CD14-positive monocyte (primary cell): ENCODE measurements around the gene UBE2E2. TPM values are rescaled to one million over a fixed set of nuclear protein-coding genes. Genes with fewer than 3 reads are reported as not detected.

Experiments
- DNase-seq, 3 donors: peaks; one replicate each; pipeline ENCODE4 v3.0.0-alpha.2; 2011 to 2022
- H2AFZ ChIP-seq: 2 replicates; pipeline ENCODE4 v1.6.0; 2012; ENCODE audit warnings: mild to moderate bottlenecking, low read depth, low read length, inconsistent platforms; ENCODE audit not compliant: insufficient read depth, poor library complexity, severe bottlenecking
- H3K27ac ChIP-seq, 2 donors: 1 replicate in 1 of 2; 2 replicates in 1 of 2; pipeline ENCODE4 v1.5.1; 2012 to 2013; ENCODE audit warnings: low read length in 2 of 2, control low read depth in 1 of 2, inconsistent platforms in 1 of 2, low read depth in 1 of 2, mild to moderate bottlenecking in 1 of 2
- H3K27me3 ChIP-seq, 2 donors: one replicate each; pipeline versions ENCODE4 v1.6.0 to v1.6.1; 2011 to 2013; ENCODE audit warnings: low read length in 2 of 2; ENCODE audit not compliant: control insufficient read depth in 2 of 2, insufficient read depth in 2 of 2
- H3K36me3 ChIP-seq, 2 donors: replicated peaks in 1 of 2; 1 replicate in 1 of 2; 2 replicates in 1 of 2; pipeline versions ENCODE4 v1.5.1 to v1.6.1; 2012 to 2013; ENCODE audit warnings: low read length in 2 of 2, control low read depth in 1 of 2, inconsistent platforms in 1 of 2, mild to moderate bottlenecking in 1 of 2; ENCODE audit not compliant: insufficient read depth in 2 of 2, control insufficient read depth in 1 of 2
- H3K4me1 ChIP-seq, 2 donors: 1 replicate in 1 of 2; 2 replicates in 1 of 2; pipeline versions ENCODE4 v1.5.1 to v1.6.1; 2012 to 2013; ENCODE audit warnings: low read length in 2 of 2, control low read depth in 1 of 2, inconsistent platforms in 1 of 2, mild to moderate bottlenecking in 1 of 2, moderate library complexity in 1 of 2; ENCODE audit not compliant: insufficient read depth in 2 of 2, control insufficient read depth in 1 of 2
- H3K4me2 ChIP-seq: replicated peaks from 2 replicates; pipeline ENCODE3; 2012; ENCODE audit warnings: low read length, moderate library complexity, mild to moderate bottlenecking; ENCODE audit not compliant: poor library complexity, severe bottlenecking; ENCODE audit errors: extremely low read depth
- H3K4me3 ChIP-seq, 3 experiments: fragments of 200-600 bp in 1 of 3; sonication (generic) in 1 of 3; replicated peaks in 1 of 3; 1 replicate in 2 of 3; 2 replicates in 1 of 3; pipeline ENCODE4 v1.5.1; 2011 to 2013; ENCODE audit warnings: low read length in 3 of 3, mild to moderate bottlenecking in 3 of 3, control low read depth in 2 of 3, low read depth in 2 of 3, inconsistent platforms in 1 of 3, moderate library complexity in 1 of 3
- H3K79me2 ChIP-seq: 2 replicates; pipeline ENCODE4 v1.6.0; 2012; ENCODE audit warnings: mild to moderate bottlenecking, control low read depth, inconsistent platforms, low read length, moderate library complexity; ENCODE audit not compliant: insufficient read depth
- H3K9ac ChIP-seq: 2 replicates; pipeline ENCODE4 v1.6.0; 2017; ENCODE audit warnings: low read length, mild to moderate bottlenecking; ENCODE audit not compliant: insufficient read depth, poor library complexity, severe bottlenecking
- H3K9me3 ChIP-seq, 2 donors: replicated peaks in 1 of 2; 1 replicate in 1 of 2; 2 replicates in 1 of 2; pipeline versions ENCODE4 v1.5.1 to v1.6.1; 2012 to 2013; ENCODE audit warnings: low read length in 2 of 2, control low read depth in 1 of 2; ENCODE audit not compliant: control insufficient read depth in 1 of 2, insufficient read depth in 1 of 2
- H4K20me1 ChIP-seq: 2 replicates; pipeline ENCODE4 v1.6.0; 2012; ENCODE audit warnings: mild to moderate bottlenecking, low read length, control low read depth, moderate library complexity; ENCODE audit not compliant: insufficient read depth
- H3K27ac Mint-ChIP-seq, 7 donors: one replicate each; pipeline ENCODE4 v1.8.0; 2020; ENCODE audit warnings: mild to moderate bottlenecking in 7 of 7, mixed read lengths in 7 of 7, moderate library complexity in 6 of 7, inconsistent platforms in 2 of 7
- H3K27me3 Mint-ChIP-seq, 3 donors: one replicate each; pipeline ENCODE4 v1.8.0; 2021 to 2022; ENCODE audit warnings: low read depth in 3 of 3, mild to moderate bottlenecking in 3 of 3, mixed read lengths in 3 of 3, moderate library complexity in 3 of 3, inconsistent platforms in 1 of 3
- H3K36me3 Mint-ChIP-seq, 2 donors: one replicate each; pipeline ENCODE4 v1.8.0; 2020; ENCODE audit warnings: mixed read lengths in 2 of 2, inconsistent platforms in 1 of 2, mild to moderate bottlenecking in 1 of 2
- H3K4me1 Mint-ChIP-seq: one replicate; pipeline ENCODE4 v1.8.0; 2020; ENCODE audit warnings: mild to moderate bottlenecking, mixed read lengths
- H3K4me3 Mint-ChIP-seq, 2 donors: one replicate each; pipeline ENCODE4 v1.8.0; 2020; ENCODE audit warnings: mild to moderate bottlenecking in 2 of 2, mixed read lengths in 2 of 2, moderate library complexity in 1 of 2
- H3K9me3 Mint-ChIP-seq, 7 donors: one replicate each; pipeline ENCODE4 v1.8.0; 2020 to 2022; ENCODE audit warnings: mixed read lengths in 7 of 7, mild to moderate bottlenecking in 6 of 7, moderate library complexity in 6 of 7, inconsistent platforms in 2 of 7
- WGBS: methylation state at CpG from one replicate; pipeline ENCODE4 v1.1.5; 2013; ENCODE audit warnings: missing lambda C conversion rate; ENCODE audit not compliant: insufficient coverage; 5-methylcytosine and 5-hydroxymethylcytosine counted together
- intact Hi-C, 2 donors: fragments of 100-400 bp; cut with micrococcal nuclease; formaldehyde crosslinking; loops; one replicate each; pipeline versions ENCODE4 v1.15.0 to v1.15.1; 2023
- polyA plus RNA-seq, 3 donors: library from polyadenylated mRNA; depleted of rRNA in 1 of 3; unstranded in 2 of 3; stranded (reverse) in 1 of 3; fragments of 300-500 nt in 2 of 3; fragments of >200 nt in 1 of 3; fragmentation: Illumina TruSeq in 2 of 3; gene quantifications; 1 replicate in 2 of 3; 2 replicates in 1 of 3; pipeline ENCODE4 v1.2.3, GENCODE V29; 2012 to 2021
- TF ChIP-seq, protein P1 (sequence below): fragments of 200-600 bp; IDR thresholded peaks from one replicate; pipeline ENCODE4 v1.8.0; 2022; ENCODE audit warnings: antibody characterized with exemption, mild to moderate bottlenecking

Gene UBE2E2
- polyA plus RNA-seq, 3 donors = 25.8 to 78.0 (median 66.3) TPM

DNA sequence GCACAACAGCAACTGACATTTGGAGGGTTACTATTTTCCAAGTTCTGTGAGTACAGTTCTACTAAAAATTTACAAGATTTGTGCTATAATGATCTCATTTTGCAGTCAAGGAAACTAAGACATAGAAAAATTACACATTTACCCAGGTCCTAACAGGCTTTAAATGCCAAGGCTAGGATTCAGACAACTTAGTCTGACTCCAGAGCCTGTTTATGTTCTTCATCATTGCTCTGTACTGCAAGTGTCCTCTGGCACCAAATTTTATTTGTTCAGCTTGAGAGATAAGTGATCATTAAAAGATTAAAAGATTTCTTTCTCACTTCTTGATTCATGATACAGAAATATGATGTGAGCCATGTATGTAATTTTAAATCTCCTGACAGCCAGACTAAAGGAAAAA is 290.8 kb downstream of the UBE2E2 start:
- H3K27me3 Mint-ChIP-seq = peaks cover 0 to 3% (median 0%) of the 10 kb centered on the region in 3 donors
- no peak overlapping the region for H3K27ac Mint-ChIP-seq
- no peak overlapping the region for H3K4me3 Mint-ChIP-seq
- H4K20me1 ChIP-seq = peaks cover 10% of the 10 kb centered on the region
- TF ChIP-seq, protein P1, sequence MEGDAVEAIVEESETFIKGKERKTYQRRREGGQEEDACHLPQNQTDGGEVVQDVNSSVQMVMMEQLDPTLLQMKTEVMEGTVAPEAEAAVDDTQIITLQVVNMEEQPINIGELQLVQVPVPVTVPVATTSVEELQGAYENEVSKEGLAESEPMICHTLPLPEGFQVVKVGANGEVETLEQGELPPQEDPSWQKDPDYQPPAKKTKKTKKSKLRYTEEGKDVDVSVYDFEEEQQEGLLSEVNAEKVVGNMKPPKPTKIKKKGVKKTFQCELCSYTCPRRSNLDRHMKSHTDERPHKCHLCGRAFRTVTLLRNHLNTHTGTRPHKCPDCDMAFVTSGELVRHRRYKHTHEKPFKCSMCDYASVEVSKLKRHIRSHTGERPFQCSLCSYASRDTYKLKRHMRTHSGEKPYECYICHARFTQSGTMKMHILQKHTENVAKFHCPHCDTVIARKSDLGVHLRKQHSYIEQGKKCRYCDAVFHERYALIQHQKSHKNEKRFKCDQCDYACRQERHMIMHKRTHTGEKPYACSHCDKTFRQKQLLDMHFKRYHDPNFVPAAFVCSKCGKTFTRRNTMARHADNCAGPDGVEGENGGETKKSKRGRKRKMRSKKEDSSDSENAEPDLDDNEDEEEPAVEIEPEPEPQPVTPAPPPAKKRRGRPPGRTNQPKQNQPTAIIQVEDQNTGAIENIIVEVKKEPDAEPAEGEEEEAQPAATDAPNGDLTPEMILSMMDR = no peak
- no peak overlapping the region for H3K4me2 ChIP-seq
- no peaks in the 10 kb centered on the region for H3K79me2 ChIP-seq
- H3K4me1 ChIP-seq = peaks cover 0 to 2% of the 10 kb centered on the region in 2 donors
- no peak overlapping the region for H3K4me3 ChIP-seq
- H3K27me3 ChIP-seq = no peaks in the 10 kb centered on the region
- intact Hi-C loops = no loop called here
- DNase-seq = no peak
- no peaks in the 10 kb centered on the region for H3K9me3 ChIP-seq
- H3K9ac ChIP-seq = no peak overlapping the region
- no peak overlapping the region for H2AFZ ChIP-seq
- H3K36me3 ChIP-seq = no peaks in the 10 kb centered on the region
- peaks cover 2% of the 10 kb centered on the region for H3K4me1 Mint-ChIP-seq
- no peaks in the 10 kb centered on the region for H3K9me3 Mint-ChIP-seq
- no peaks in the 10 kb centered on the region for H3K36me3 Mint-ChIP-seq
- H3K27ac ChIP-seq = no peak overlapping the region

DNA sequence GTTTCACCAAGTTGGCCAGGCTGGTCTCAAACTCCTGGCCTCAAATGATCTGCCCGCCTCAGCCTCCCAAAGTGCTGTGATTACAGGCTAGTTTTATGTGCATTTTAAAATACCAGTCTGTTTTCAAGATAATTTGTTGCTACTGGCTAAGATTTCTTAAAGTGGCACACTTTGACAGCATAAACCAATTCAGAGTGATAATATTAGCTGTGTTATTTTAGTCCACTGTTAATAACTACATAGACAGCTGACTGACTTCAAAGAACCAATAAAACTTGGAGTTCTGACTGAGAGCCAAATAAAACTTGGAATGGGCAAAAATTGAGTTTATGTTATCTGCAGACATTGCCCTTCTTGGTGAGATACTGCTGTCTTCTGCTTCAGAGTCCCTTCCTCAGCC is 291.8 kb downstream of the UBE2E2 start:
- H3K4me2 ChIP-seq = no peak overlapping the region
- H3K36me3 Mint-ChIP-seq = no peaks in the 10 kb centered on the region
- no peaks in the 10 kb centered on the region for H3K9me3 ChIP-seq
- TF ChIP-seq, protein P1 = no peak
- H3K36me3 ChIP-seq = no peaks in the 10 kb centered on the region
- peaks cover 0 to 3% (median 0%) of the 10 kb centered on the region in 3 donors for H3K27me3 Mint-ChIP-seq
- peaks cover 0 to 2% of the 10 kb centered on the region in 2 donors for H3K4me1 ChIP-seq
- H3K79me2 ChIP-seq = no peaks in the 10 kb centered on the region
- H3K27me3 ChIP-seq = no peaks in the 10 kb centered on the region
- no peak overlapping the region for H3K27ac Mint-ChIP-seq
- no peak overlapping the region for H3K4me3 Mint-ChIP-seq
- H3K4me3 ChIP-seq = no peak overlapping the region
- no peak for DNase-seq
- intact Hi-C loops = no loop called here
- no peak overlapping the region for H3K9ac ChIP-seq
- H3K27ac ChIP-seq = no peak overlapping the region
- H2AFZ ChIP-seq = no peak overlapping the region
- 100% methylated on average over 1 of the region's 1 CpG for WGBS
- no peaks in the 10 kb centered on the region for H3K9me3 Mint-ChIP-seq
- peaks cover 10% of the 10 kb centered on the region for H4K20me1 ChIP-seq
- H3K4me1 Mint-ChIP-seq = peaks cover 2% of the 10 kb centered on the region
